ENCODE results near the gene TMEM270.
"Not testable (repeated sequence)": the region's sequence is repeated elsewhere in the genome, so short reads cannot be mapped to it uniquely, and the experiment has no call there.

The TMEM270 gene

GRCh38 chr7:73858807-73859206 lies 2.2 kb upstream of the TMEM270 start:
- DNase-seq (ENCODE audit: low read depth) = peak; percentile 23

- no peak for DNase-seq (ENCODE audit: low read depth)
These were observed 346 bp downstream of the TMEM270 start for GRCh38 chr7:73861305-73861704.

DNA sequence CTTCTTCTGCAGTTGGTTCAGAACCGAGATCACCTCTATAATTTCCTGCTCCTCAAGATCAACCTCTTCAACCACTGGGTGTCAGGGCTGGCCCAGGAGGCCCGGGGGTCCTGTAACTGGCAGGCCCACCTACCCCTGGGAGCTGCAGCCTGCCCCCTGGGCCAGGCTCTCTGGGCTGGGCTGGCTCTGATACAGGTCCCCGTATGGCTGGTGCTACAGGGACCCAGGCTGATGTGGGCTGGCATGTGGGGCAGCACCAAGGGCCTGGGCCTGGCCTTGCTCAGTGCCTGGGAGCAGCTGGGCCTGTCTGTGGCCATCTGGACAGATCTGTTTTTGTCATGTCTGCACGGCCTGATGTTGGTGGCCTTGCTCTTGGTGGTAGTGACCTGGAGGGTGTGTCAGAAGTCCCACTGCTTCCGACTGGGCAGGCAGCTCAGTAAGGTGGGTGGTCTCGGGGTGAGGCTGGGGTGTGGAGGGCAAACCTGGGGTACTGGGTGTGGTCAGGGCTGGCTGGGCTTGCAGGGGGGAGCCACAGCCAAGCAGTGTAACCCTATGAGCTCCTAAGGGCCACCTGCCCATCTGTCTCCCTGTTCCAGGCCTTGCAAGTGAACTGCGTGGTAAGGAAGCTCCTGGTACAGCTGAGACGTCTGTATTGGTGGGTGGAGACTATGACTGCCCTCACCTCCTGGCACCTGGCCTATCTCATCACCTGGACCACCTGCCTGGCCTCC lies 4.2 kb downstream of the TMEM270 start:
- DNase-seq (ENCODE audit: low read depth) = no peak

DNA sequence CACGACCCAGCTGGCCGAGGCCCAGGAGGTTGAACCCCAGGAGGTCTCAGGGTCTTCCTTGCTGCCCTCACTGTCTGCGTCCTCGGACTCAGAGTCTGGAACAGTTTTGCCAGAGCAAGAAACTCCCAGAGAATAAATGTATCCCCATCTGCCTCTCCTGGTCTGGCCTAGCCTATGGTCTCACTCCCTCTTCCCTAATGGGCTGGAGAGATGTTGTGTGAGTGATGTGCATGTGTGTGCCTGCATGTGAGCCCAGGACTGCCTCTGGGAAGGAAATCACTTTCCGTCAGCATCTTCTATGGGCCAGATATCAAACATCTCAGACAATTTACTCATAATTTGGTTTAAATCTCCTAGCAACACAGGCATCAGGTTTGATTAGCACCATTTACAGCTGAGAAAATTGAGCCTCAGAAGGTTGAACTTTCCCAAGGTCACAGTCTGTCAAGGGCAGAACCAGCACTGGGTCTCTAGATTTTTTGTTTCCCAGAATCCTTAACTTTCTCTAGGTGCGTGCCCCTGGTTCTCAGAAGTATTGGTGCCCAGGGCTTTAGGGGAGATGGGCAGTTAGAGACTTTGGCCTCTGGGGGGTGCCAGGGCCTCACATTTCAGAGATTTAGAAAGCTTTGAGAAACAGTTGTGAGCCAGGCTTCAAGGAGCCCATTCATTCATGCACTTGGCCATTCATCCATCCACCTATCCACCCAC lies 4.9 kb downstream of the TMEM270 start:
- peak; percentile 59 for DNase-seq (ENCODE audit: low read depth)

DNA sequence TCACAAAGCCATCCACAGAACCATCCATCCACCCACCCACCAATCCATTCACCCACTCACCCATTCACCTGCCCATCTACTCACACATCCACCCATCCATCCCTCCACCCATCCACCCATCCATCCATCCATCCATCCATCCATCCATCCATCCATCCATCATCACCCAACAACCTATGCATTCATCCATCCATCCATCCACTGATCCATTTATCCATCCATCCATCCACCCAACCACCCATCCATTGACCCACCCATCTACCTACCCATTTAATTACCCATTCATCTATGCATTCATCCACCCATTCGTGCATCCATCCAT lies 5.4 kb downstream of the TMEM270 start:
- DNase-seq (ENCODE audit: low read depth) = no peak

- DNase-seq (ENCODE audit: low read depth) = peak; percentile 66
These were observed 8.2 kb downstream of the TMEM270 start for GRCh38 chr7:73869011-73869798.

DNA sequence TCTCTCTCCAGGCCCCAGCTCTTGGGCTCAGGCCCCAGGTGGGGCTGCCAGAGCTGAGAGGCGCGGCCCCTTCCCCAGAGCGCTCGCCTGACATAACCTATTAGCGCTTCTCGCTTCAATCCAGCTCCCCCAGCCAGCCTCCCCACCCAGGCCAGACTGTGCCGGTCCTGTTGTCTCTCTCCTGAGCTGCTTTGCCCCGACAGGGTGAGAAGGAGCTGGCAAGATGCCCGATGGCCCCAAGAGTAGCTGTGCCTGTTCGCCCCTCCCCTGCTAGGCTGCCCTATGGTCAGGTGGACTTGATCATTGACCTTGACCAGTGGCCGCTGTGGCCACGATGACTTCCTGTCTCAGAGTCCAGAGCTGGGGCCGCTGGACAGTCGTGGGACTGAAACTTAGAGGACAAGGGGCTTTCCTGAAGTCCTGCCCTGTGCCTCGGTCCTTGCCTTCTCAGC lies 9.1 kb downstream of the TMEM270 start:
- DNase-seq (ENCODE audit: low read depth) = no peak

DNA sequence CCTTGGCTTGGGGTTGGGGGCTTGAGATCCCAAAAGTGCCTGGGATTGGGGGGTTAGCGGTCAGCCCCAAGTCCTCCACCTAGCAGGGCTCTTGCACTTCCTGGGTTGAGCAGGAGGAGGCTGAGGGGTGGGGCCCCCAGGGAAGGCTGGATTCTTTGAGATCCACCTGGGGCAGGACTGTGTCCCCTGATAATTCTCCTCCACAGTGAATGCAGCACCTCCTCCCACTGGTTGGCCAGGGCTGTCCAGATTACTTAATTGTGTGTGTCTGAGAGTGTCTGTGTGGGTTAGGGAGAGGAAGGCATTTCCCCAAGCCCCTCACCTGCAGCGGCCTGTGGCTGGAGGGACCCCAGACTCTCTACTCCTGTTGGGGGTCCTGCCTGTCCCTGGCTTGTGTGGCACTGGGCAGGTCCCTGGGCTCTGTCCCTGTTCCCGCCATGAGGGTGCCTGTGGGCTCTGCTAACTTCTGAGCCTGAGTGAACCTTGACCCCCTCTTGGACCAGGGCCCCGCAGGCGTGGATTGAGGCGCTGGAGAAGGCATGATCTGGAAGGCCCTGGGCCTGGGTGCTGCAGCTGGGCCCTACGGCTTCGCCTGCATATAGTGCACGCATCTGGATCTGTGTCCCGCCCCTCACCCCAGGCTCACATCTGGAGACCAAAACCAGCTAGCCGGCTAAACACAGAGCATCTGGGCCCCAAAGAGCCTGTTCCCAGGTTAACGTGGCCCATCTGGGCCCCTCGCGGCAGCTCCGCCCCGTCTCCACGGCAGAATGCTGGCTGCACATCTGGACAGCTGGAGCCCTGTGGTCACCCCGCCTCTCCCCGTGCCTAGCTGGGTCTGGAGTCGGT lies 10.4 kb downstream of the TMEM270 start:
- no peak for DNase-seq (ENCODE audit: low read depth)

DNA sequence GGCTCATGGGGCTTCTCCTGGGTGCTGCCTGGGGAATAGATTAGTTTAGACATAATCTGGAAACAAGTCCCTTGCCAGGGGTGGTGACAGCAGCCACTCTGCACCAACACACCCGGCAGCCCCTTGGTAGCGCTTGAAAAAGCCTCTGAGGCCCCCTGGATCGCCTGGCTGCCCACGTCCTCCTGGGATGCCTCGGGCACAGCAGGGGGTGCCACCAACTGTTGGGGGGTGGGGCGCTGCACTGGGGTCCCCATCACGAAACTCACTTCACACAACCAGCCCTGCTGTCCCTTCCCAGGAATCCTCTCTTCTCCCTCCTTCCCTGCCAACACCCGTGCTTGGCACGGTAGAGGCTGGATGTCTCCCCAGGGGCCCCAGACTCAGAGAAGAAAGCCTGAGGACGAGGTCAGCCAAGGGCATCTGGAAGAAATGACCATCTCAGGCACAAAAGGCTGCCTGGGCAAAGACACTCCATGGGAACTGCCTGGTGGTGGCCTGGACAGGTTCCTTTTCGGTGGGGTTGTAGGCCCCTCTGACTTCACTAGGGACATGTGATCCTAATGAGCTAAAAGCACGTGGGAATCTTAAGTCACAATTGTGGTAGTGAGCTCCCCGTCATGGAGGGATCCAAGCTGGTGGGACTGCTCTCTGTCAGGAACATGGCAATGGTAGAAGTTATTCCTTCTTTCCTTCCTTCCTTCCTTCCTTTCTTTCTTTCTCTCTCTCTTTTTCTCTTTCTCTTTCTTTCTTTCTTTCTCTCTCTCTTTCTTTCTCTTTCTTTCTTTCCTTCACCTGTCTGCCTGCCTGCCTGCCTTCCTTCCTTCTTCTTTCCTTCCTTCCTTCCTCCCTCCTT lies 11.3 kb downstream of the TMEM270 start:
- no peak for DNase-seq (ENCODE audit: low read depth)

DNA sequence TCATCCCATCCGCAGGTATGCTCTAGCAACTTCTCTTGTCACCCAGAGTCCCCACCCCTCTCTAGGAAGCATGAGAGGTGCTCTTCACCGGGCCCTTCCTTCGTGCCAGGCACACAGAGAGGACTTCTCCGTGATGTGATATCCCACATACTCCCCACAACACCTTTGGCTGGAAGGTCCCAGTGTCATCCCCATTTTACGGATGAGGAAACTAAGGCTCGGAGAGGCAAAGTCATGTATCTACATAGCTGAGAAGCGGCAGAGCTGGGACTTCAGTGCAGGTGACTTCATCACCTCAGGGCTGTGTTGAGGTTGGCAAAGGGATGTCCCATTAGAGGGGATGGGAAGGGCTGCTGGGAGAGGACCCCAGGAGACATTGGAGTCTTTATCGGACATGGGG lies 15.4 kb downstream of the TMEM270 start:
- no peak for DNase-seq (ENCODE audit: low read depth)

GRCh38 chr7:73876973-73877372 lies 16.0 kb downstream of the TMEM270 start:
- no peak for DNase-seq (ENCODE audit: low read depth)

GRCh38 chr7:73879977-73880681 lies 19.2 kb downstream of the TMEM270 start:
- DNase-seq (ENCODE audit: low read depth) = no peak

GRCh38 chr7:73880755-73881328 lies 19.9 kb downstream of the TMEM270 start:
- no peak for DNase-seq (ENCODE audit: low read depth)

- DNase-seq (ENCODE audit: low read depth) = no peak
These were observed 20.5 kb downstream of the TMEM270 start for GRCh38 chr7:73881352-73882046.

DNA sequence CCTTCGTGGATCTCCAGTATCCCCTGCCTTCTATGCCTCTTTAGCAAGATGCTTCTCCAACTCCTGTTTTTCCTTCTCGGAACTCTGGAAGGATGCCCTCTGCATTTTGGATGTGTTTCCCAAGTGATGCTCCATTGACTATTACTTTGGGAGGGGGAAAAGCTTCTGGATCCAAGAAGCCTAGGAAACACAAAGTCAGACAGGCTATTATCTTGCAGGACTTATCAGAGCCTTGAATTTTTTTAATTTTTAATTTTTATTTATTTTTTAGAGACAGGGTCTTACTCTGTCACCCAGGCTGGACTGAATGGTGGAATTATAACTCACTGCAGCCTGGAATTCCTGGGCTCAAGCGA lies 21.1 kb downstream of the TMEM270 start:
- DNase-seq (ENCODE audit: low read depth) = no peak

- DNase-seq (ENCODE audit: low read depth) = not testable (repeated sequence)
These were observed 24.0 kb downstream of the TMEM270 start for GRCh38 chr7:73884867-73885422.

DNA sequence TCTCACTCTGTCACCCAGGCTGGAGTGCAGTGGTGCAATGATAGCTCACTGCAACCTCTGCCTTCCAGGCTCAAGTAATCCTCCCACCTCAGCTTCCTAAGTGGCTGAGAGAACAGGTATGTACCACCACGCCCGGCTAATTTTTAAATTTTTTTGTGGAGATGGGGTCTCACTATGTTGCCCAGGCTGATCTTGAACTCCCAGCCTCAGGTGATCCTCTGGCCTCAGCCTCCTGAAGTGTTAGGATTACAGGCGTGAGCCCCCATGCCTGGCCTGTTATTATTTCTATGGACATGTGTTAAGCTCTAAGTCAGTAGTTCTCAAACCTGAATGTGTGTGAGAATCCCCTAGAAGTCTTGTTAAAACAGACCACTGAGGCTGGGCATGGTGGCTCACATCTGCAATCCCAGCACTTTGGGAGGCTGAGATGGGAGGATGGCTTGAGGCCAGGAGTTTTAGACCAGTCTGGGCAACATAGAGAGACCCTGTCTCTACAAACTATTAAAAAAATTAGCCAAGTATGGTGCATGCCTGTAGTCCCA lies 24.5 kb downstream of the TMEM270 start:
- DNase-seq (ENCODE audit: low read depth) = no peak

- peak; percentile 66 for DNase-seq (ENCODE audit: low read depth)
These were observed 25.2 kb downstream of the TMEM270 start for GRCh38 chr7:73885975-73886798.

Data from iris pigment epithelial cell (primary cell).